Measurements from ENCODE around the gene ESRRG.

DNA sequence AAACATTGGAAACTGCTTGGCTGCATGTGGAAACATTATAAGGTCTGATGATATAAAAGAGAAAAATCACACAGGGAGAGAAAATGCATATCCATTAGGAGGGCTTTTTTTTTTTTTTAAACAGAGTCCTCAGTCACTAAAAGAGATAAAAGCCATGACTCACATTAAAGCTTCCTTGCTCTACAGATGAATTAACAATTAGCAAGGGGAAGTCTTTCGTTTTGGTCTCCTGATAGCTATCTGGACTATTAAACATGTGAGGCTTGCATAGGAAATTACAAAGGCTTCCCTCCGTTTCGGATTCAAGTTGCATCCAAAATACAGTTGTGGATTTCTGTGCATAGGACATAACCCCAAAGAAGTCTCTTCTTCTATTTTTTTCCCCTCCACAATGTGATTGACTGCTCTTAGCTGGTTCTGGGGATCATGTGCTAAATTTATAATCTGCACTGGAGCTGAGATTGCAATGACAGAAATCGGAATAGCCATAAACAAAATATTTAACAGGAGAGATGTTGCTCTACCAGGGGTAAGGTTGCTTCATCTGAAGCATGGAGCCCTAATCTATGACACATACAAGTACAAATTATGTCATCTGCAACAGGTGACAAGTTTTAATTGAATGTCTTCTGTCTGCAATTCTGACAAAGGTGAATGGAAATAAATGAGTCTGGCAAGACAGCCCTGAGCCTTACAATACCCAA, 146.8 kb downstream of the ESRRG start:
- TF ChIP-seq, protein P1, sequence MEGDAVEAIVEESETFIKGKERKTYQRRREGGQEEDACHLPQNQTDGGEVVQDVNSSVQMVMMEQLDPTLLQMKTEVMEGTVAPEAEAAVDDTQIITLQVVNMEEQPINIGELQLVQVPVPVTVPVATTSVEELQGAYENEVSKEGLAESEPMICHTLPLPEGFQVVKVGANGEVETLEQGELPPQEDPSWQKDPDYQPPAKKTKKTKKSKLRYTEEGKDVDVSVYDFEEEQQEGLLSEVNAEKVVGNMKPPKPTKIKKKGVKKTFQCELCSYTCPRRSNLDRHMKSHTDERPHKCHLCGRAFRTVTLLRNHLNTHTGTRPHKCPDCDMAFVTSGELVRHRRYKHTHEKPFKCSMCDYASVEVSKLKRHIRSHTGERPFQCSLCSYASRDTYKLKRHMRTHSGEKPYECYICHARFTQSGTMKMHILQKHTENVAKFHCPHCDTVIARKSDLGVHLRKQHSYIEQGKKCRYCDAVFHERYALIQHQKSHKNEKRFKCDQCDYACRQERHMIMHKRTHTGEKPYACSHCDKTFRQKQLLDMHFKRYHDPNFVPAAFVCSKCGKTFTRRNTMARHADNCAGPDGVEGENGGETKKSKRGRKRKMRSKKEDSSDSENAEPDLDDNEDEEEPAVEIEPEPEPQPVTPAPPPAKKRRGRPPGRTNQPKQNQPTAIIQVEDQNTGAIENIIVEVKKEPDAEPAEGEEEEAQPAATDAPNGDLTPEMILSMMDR (IDR thresholded peaks at IDR 0.05; ENCODE audit: borderline replicate concordance, extremely low read depth, low read length, poor library complexity, severe bottlenecking) = no peak
- no peak for TF ChIP-seq EZH2 (IDR thresholded peaks at IDR 0.05; ENCODE audit: borderline replicate concordance, low read depth, low read length, severe bottlenecking)

Measured in DND-41 (cell line).